Upper lobe of left lung (tissue), 6 donors: ENCODE measurements around the gene MPEG1. TPM values are rescaled to one million over a fixed set of nuclear protein-coding genes. Genes with fewer than 3 reads are reported as not detected.

Source experiments
- ATAC-seq, 2 donors: fragments of 200-7000 bp; cut with Tn5 transposase; one replicate each; pipeline ENCODE4 v1.9.1; 2022; ENCODE audit warnings: mild to moderate bottlenecking in 2 of 2, moderate library complexity in 2 of 2; ENCODE audit not compliant: low FRiP score in 2 of 2
- DNase-seq, 2 donors: peaks; one replicate each; pipeline ENCODE4 v3.0.0-alpha.2; 2019 to 2020
- H3K27ac ChIP-seq, 4 donors: fragments of 200-600 bp; sonication (generic); one replicate each; pipeline ENCODE4 v1.5.1; 2016 to 2019
- H3K27me3 ChIP-seq, 4 donors: fragments of 200-600 bp; sonication (generic); one replicate each; pipeline ENCODE4 v1.5.1; 2017 to 2019
- H3K36me3 ChIP-seq, 4 donors: fragments of 200-600 bp; sonication (generic); one replicate each; pipeline ENCODE4 v1.5.1; 2016 to 2019
- H3K4me1 ChIP-seq, 4 donors: fragments of 200-600 bp; sonication (generic); one replicate each; pipeline ENCODE4 v1.5.1; 2018 to 2019
- H3K4me3 ChIP-seq, 4 donors: fragments of 200-600 bp; sonication (generic); one replicate each; pipeline ENCODE4 v1.5.1; 2017 to 2019; ENCODE audit warnings: mild to moderate bottlenecking in 2 of 4, moderate library complexity in 1 of 4
- H3K9me3 ChIP-seq, 4 donors: fragments of 200-600 bp; sonication (generic); one replicate each; pipeline ENCODE4 v1.5.1; 2018 to 2019
- EP300 ChIP-seq, 4 donors: sonication (generic); formaldehyde crosslinking; IDR thresholded peaks; one replicate each; pipeline ENCODE4 v1.5.1; 2017; ENCODE audit warnings: antibody characterized with exemption in 4 of 4, control low read depth in 2 of 4
- POLR2A ChIP-seq, 4 donors: fragments of 450-650 bp; IDR thresholded peaks; one replicate each; pipeline ENCODE4 v1.5.1; 2016 to 2017; ENCODE audit warnings: antibody characterized with exemption in 4 of 4, mild to moderate bottlenecking in 2 of 4
- POLR2AphosphoS5 ChIP-seq, 2 donors: sonication (generic); formaldehyde crosslinking; IDR thresholded peaks; one replicate each; pipeline ENCODE4 v1.5.1; 2017; ENCODE audit warnings: antibody characterized with exemption in 2 of 2
- WGBS, 2 donors: methylation state at CpG; one replicate each; pipeline ENCODE4 v1.1.5; 2017 to 2018; 5-methylcytosine and 5-hydroxymethylcytosine counted together
- total RNA-seq, 6 donors: library from RNA; depleted of rRNA in 4 of 6; stranded (reverse); fragments of >200 nt in 4 of 6; gene quantifications; one replicate each; pipeline versions ENCODE4 v1.1.0 to v1.2.1, GENCODE V29; 2016 to 2021
- TF ChIP-seq, protein P1 (sequence below), 6 experiments: fragments of 450-650 bp in 4 of 6; fragments of 200-600 bp in 2 of 6; sonication (generic) in 2 of 6; IDR thresholded peaks; one replicate each; pipeline ENCODE4 v1.5.1; 2016 to 2019; ENCODE audit warnings: antibody characterized with exemption in 6 of 6
- donor health status: DM: no; HTN: no; CAD: no; lungs with moderate emphysema.
- donor health status: DM: no; HTN: yes; CAD: no; lungs with severe emphysema.

MPEG1 gene
- total RNA-seq, 6 donors from 2014 or later = 5.5 to 59.2 (median 25.1) TPM

DNA sequence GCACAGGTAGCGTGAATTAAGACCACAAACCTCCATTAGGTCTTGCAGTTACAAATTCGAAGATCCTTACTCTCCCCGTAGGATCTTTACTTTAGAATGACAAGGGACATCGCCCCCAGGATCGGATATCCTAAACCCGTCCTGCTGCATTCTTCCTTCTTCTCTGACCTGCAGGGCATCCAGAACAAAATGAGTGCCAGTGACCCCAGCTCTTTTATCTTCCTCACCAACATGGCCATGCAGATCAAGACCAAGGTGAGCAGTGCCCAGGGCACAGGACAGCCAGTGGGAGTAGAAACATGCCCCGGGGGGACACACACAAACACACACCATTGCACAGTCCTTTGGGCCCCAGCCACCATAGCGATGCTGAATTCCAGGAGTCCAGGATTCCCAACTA lies 42.6 kb upstream of the MPEG1 start:
- no peak overlapping the region for H3K27ac ChIP-seq
- no peak for TF ChIP-seq POLR2A (IDR thresholded peaks at IDR 0.05)

DNA sequence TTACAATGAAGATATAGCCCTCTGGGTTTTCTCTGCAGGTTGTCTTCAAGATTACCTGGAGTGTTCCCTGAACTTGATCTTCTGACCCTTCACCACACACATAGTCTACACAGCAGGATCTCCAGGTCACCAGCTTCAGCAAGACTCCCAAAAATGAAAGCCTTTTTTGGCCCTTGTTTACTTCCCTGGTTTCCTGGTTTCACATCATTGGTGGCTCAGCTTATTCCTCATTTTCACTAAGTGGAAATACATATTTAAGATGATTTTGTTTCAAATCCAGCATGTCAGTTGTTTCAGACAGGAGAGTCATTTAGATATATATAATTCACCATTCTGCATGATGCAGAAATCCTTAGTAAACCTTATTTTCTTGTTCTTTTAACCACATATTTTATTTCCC lies 41.6 kb upstream of the MPEG1 start:
- no peaks in the 10 kb centered on the region for H3K36me3 ChIP-seq
- H3K9me3 ChIP-seq = no peaks in the 10 kb centered on the region
- ATAC-seq = no peak
- no peak overlapping the region for H3K4me3 ChIP-seq
- no peak overlapping the region for H3K27ac ChIP-seq
- TF ChIP-seq POLR2A (IDR thresholded peaks at IDR 0.05) = no peak
- TF ChIP-seq, protein P1, sequence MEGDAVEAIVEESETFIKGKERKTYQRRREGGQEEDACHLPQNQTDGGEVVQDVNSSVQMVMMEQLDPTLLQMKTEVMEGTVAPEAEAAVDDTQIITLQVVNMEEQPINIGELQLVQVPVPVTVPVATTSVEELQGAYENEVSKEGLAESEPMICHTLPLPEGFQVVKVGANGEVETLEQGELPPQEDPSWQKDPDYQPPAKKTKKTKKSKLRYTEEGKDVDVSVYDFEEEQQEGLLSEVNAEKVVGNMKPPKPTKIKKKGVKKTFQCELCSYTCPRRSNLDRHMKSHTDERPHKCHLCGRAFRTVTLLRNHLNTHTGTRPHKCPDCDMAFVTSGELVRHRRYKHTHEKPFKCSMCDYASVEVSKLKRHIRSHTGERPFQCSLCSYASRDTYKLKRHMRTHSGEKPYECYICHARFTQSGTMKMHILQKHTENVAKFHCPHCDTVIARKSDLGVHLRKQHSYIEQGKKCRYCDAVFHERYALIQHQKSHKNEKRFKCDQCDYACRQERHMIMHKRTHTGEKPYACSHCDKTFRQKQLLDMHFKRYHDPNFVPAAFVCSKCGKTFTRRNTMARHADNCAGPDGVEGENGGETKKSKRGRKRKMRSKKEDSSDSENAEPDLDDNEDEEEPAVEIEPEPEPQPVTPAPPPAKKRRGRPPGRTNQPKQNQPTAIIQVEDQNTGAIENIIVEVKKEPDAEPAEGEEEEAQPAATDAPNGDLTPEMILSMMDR (IDR thresholded peaks at IDR 0.05) = no peak
- TF ChIP-seq POLR2AphosphoS5 (IDR thresholded peaks at IDR 0.05) = no peak
- no peak for TF ChIP-seq EP300 (IDR thresholded peaks at IDR 0.05)
- no peaks in the 10 kb centered on the region for H3K27me3 ChIP-seq
- no peaks in the 10 kb centered on the region for H3K4me1 ChIP-seq
- no peak for DNase-seq

More for the DNA sequence above, 42.6 kb upstream of the MPEG1 start:
- ATAC-seq = no peak
- no peaks in the 10 kb centered on the region for H3K27me3 ChIP-seq
- no peaks in the 10 kb centered on the region for H3K9me3 ChIP-seq
- no peak for DNase-seq
- H3K36me3 ChIP-seq = no peaks in the 10 kb centered on the region
- H3K4me3 ChIP-seq = no peak overlapping the region
- no peaks in the 10 kb centered on the region for H3K4me1 ChIP-seq
- 72 to 79% methylated on average over 7 to 8 of the region's 8 CpGs for WGBS, 2 donors

DNA sequence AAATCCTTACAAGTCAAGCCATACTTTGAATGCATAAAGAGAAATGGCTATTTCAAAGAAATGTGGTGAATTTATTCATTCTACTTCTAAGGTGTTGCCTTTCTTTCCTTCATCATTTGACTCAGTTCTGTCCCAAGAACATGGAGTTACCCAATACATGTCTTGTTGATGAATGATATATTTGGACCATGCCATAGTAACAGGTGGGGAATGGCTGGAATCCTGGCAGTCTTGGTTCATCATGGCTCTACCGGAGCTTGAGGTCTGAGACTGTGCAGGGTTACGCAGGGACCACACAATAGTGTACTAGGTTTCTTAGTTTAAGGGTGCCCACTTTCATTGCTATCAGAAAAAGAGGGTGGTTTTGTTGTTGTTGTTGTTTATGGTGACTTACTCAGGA lies 40.3 kb upstream of the MPEG1 start:
- H3K27me3 ChIP-seq = no peaks in the 10 kb centered on the region
- no peak for ATAC-seq
- no peak overlapping the region for H3K27ac ChIP-seq
- peaks cover 6 to 10% (median 10%) of the 10 kb centered on the region in 4 donors for H3K4me1 ChIP-seq
- WGBS, 2 donors = 85 to 100% methylated on average over 2 of the region's 2 CpGs
- no peak overlapping the region for H3K4me3 ChIP-seq
- DNase-seq = no peak
- H3K36me3 ChIP-seq = no peaks in the 10 kb centered on the region
- TF ChIP-seq POLR2AphosphoS5 (IDR thresholded peaks at IDR 0.05) (no peak), POLR2A (IDR thresholded peaks at IDR 0.05) (no peak), EP300 (IDR thresholded peaks at IDR 0.05) (no peak)
- TF ChIP-seq, protein P1 (IDR thresholded peaks at IDR 0.05) = no peak
- H3K9me3 ChIP-seq = no peaks in the 10 kb centered on the region

DNA sequence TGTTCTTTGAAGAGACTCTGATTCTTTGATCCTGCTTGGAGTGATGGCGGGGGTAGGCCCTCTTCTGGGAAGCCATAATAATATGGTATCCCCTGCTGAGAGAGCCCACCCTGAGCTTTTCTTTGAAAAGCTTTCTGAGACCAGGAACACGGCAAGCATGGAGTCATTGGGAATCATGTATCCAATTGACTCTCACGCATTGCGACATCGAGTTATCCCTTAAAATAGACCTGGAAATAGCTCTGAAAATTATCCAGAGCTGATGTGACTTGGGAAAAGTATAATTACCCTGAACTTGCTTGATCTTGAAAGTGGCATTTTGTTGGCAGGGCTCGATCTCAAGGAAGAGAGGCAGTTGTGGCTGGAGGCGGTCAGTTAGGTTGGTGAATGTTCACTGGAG lies 36.8 kb upstream of the MPEG1 start:
- ATAC-seq (no peak), DNase-seq (no peak)
- Histone ChIP-seq H3K36me3 (no peaks in the 10 kb centered on the region), H3K9me3 (no peaks in the 10 kb centered on the region), H3K27ac (no peak overlapping the region), H3K27me3 (no peaks in the 10 kb centered on the region), H3K4me1 (peaks cover 16 to 25% (median 23%) of the 10 kb centered on the region in 4 donors), H3K4me3 (no peak overlapping the region)
- 96 to 97% methylated on average over 7 of the region's 7 CpGs for WGBS, 2 donors
- no peak for TF ChIP-seq POLR2A (IDR thresholded peaks at IDR 0.05)
- TF ChIP-seq, protein P1 (IDR thresholded peaks at IDR 0.05) = no peak

DNA sequence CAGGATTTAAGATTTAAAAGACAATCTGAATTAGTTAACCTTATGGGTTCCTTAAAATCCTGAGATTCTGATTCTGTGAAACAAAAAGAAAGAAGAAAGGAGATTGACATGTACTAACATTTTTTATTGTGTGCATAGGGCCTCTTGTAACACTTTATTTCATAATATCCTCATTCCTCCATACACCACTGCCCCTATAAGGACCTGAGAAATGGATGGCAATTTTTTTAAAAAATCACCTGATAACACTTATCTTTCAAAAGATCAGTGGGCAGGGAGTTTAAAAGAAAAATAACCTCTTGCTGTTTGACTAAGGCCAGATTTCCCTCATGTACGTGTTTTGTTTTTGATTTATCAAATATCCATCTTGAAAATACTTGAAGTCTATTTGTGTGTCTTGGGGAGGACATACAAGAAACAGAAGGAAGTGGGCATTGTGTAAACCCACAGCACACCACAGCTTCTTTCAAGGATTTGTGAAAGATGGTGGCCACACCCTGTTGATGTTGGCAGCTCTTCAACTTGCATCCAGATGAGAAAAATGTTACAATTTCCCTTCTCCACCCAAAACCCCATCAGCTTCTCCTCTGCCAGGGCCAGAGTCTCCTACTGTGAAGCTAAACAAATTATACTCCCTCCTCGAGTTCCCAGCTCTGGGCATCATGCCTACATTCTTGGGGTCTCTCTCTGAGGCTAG lies 35.0 kb upstream of the MPEG1 start:
- 0 to 6% methylated on average over 2 of the region's 2 CpGs for WGBS, 2 donors
- ATAC-seq = peak; percentile 72 to 87
- Histone ChIP-seq H3K4me1 (peaks cover 16 to 25% (median 23%) of the 10 kb centered on the region in 4 donors), H3K27me3 (no peaks in the 10 kb centered on the region), H3K27ac (peak overlapping the region; percentile 6 to 56 (median 35)), H3K36me3 (no peaks in the 10 kb centered on the region), H3K4me3 (no peak overlapping the region), H3K9me3 (no peaks in the 10 kb centered on the region)
- no peak for TF ChIP-seq POLR2AphosphoS5 (IDR thresholded peaks at IDR 0.05)
- no peak for TF ChIP-seq EP300 (IDR thresholded peaks at IDR 0.05)
- TF ChIP-seq POLR2A (IDR thresholded peaks at IDR 0.05) = no peak
- peak in 1 of 2 donors; percentile 76 for DNase-seq

DNA sequence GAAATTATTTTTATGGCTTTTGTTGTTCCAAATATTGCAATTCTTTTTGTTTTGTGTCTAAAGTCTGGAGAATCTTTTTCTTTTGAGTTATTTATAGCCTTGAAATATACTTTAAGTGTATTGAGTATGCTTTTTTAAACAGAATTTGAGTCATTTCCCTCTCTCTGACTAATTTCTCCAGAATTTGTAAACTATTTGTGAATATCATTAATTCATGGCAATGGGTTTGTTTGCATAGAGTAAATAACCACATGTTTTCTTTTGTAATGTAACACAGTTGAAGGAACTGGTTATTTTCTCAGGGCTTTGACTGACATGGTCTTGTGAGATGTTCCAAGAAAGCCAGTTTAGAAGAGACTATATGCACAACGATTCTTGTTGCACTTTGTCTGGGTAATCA lies 30.9 kb upstream of the MPEG1 start:
- WGBS, 2 donors = 84 to 87% methylated on average over 1 of the region's 1 CpG
- DNase-seq = no peak
- Histone ChIP-seq H3K9me3 (no peaks in the 10 kb centered on the region), H3K27me3 (no peaks in the 10 kb centered on the region), H3K4me3 (no peak overlapping the region), H3K4me1 (peaks cover 16 to 21% (median 19%) of the 10 kb centered on the region in 4 donors), H3K36me3 (no peaks in the 10 kb centered on the region), H3K27ac (no peak overlapping the region)
- ATAC-seq = no peak
- no peak for TF ChIP-seq POLR2AphosphoS5 (IDR thresholded peaks at IDR 0.05)
- no peak for TF ChIP-seq EP300 (IDR thresholded peaks at IDR 0.05)
- TF ChIP-seq POLR2A (IDR thresholded peaks at IDR 0.05) = no peak
- TF ChIP-seq, protein P1 (IDR thresholded peaks at IDR 0.05) = no peak
